Measurements from ENCODE around the gene LRRTM1. TPM values are rescaled to one million over a fixed set of nuclear protein-coding genes. Genes with fewer than 3 reads are reported as not detected.

Gene LRRTM1
- polyA plus RNA-seq, 1 donor from 2014 or later = 0.61 TPM

DNA sequence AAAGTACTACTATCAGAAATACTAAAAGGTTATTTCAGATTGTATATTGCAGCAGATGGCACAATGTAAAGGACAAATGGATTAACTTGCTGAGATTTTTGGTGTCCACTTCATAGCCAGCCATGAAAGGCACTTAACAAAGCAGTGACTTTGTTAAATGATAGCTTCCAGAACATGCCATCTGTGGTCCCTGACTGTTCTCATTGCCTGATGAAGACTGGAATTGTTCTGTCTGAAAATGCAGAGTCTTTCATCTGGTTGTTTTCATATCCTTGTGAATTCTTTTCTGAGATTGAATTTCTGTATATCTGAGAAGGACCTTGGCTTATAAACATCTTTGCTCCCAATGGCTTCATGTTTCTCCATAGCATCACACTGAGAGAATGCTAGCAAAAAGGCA is 44.4 kb upstream of the LRRTM1 start:
- no peaks in the 10 kb centered on the region for H3F3A ChIP-seq (ENCODE audit: insufficient read depth, low read length, poor library complexity, severe bottlenecking)
- no peak overlapping the region for H3K4me2 ChIP-seq (ENCODE audit: low read length)
- no peaks in the 10 kb centered on the region for H3K27me3 ChIP-seq (ENCODE audit: insufficient read depth, low read depth, low read length)
- H3K36me3 ChIP-seq (ENCODE audit: insufficient read depth, low read length) = no peaks in the 10 kb centered on the region
- no peaks in the 10 kb centered on the region for H3K79me2 ChIP-seq (replicated peaks; ENCODE audit: insufficient read depth, low read length)
- no peaks in the 10 kb centered on the region for H4K20me1 ChIP-seq (ENCODE audit: insufficient read depth)
- no peaks in the 10 kb centered on the region for H3K9me3 ChIP-seq (ENCODE audit: low read length)
- H3K9ac ChIP-seq (ENCODE audit: low read length) = no peak overlapping the region
- no peak overlapping the region for H3K4me3 ChIP-seq (ENCODE audit: low read length)
- no peak overlapping the region for H2AFZ ChIP-seq (ENCODE audit: low read depth, low read length)
- no peak overlapping the region for H3K27ac ChIP-seq (ENCODE audit: low read length)
- no peaks in the 10 kb centered on the region for H3K9me2 ChIP-seq (ENCODE audit: insufficient read depth, low read length)
- no peak for TF ChIP-seq SMC3 (conservative IDR thresholded peaks at IDR 0.05; ENCODE audit: poor library complexity)
- TF ChIP-seq RAD21 (conservative IDR thresholded peaks at IDR 0.05) = no peak
- no peak for TF ChIP-seq MXI1 (conservative IDR thresholded peaks at IDR 0.05; ENCODE audit: poor library complexity, severe bottlenecking)
- TF ChIP-seq TAF1 (IDR thresholded peaks at IDR 0.05; ENCODE audit: low read depth) = no peak
- no peak for TF ChIP-seq EP300 (conservative IDR thresholded peaks at IDR 0.05; ENCODE audit: poor library complexity, severe bottlenecking)
- TF ChIP-seq, protein P1, sequence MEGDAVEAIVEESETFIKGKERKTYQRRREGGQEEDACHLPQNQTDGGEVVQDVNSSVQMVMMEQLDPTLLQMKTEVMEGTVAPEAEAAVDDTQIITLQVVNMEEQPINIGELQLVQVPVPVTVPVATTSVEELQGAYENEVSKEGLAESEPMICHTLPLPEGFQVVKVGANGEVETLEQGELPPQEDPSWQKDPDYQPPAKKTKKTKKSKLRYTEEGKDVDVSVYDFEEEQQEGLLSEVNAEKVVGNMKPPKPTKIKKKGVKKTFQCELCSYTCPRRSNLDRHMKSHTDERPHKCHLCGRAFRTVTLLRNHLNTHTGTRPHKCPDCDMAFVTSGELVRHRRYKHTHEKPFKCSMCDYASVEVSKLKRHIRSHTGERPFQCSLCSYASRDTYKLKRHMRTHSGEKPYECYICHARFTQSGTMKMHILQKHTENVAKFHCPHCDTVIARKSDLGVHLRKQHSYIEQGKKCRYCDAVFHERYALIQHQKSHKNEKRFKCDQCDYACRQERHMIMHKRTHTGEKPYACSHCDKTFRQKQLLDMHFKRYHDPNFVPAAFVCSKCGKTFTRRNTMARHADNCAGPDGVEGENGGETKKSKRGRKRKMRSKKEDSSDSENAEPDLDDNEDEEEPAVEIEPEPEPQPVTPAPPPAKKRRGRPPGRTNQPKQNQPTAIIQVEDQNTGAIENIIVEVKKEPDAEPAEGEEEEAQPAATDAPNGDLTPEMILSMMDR (IDR thresholded peaks at IDR 0.05; ENCODE audit: poor library complexity, severe bottlenecking) = no peak
- TF ChIP-seq POLR2AphosphoS5 (IDR thresholded peaks at IDR 0.05) = no peak
- TF ChIP-seq, protein P2, sequence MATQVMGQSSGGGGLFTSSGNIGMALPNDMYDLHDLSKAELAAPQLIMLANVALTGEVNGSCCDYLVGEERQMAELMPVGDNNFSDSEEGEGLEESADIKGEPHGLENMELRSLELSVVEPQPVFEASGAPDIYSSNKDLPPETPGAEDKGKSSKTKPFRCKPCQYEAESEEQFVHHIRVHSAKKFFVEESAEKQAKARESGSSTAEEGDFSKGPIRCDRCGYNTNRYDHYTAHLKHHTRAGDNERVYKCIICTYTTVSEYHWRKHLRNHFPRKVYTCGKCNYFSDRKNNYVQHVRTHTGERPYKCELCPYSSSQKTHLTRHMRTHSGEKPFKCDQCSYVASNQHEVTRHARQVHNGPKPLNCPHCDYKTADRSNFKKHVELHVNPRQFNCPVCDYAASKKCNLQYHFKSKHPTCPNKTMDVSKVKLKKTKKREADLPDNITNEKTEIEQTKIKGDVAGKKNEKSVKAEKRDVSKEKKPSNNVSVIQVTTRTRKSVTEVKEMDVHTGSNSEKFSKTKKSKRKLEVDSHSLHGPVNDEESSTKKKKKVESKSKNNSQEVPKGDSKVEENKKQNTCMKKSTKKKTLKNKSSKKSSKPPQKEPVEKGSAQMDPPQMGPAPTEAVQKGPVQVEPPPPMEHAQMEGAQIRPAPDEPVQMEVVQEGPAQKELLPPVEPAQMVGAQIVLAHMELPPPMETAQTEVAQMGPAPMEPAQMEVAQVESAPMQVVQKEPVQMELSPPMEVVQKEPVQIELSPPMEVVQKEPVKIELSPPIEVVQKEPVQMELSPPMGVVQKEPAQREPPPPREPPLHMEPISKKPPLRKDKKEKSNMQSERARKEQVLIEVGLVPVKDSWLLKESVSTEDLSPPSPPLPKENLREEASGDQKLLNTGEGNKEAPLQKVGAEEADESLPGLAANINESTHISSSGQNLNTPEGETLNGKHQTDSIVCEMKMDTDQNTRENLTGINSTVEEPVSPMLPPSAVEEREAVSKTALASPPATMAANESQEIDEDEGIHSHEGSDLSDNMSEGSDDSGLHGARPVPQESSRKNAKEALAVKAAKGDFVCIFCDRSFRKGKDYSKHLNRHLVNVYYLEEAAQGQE (IDR thresholded peaks at IDR 0.05; ENCODE audit: borderline replicate concordance) = no peak
- no peak for TF ChIP-seq EZH2 (IDR thresholded peaks at IDR 0.05; ENCODE audit: borderline replicate concordance, insufficient read depth, low read length, poor library complexity, severe bottlenecking)

DNA sequence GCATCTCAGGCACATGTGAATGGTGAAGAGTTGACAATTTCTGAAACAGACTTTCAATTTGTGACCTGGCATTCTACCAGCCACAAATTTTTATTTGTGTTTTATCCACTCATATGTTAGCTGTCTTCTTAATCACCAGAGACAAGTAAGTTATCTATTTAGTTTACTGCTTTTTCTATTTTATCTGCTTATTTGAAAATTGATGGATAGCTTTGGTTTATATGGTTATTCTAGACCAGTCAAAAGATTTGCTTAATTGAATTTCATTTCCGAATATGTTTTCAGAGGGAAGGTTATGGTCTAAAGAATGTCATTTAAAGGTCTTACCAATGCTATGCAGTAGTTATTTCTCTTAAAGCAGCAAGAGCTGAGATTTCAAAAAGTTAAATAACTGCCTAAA is 43.5 kb upstream of the LRRTM1 start:
- TF ChIP-seq, protein P2 (IDR thresholded peaks at IDR 0.05; ENCODE audit: borderline replicate concordance) = no peak
- no peak for TF ChIP-seq RAD21 (conservative IDR thresholded peaks at IDR 0.05)
- TF ChIP-seq, protein P1 (IDR thresholded peaks at IDR 0.05; ENCODE audit: poor library complexity, severe bottlenecking) = no peak
- TF ChIP-seq POLR2AphosphoS5 (IDR thresholded peaks at IDR 0.05) = no peak
- no peak for TF ChIP-seq TAF1 (IDR thresholded peaks at IDR 0.05; ENCODE audit: low read depth)
- TF ChIP-seq EZH2 (IDR thresholded peaks at IDR 0.05; ENCODE audit: borderline replicate concordance, insufficient read depth, low read length, poor library complexity, severe bottlenecking) = no peak
- TF ChIP-seq SMC3 (conservative IDR thresholded peaks at IDR 0.05; ENCODE audit: poor library complexity) = no peak
- no peak for TF ChIP-seq MXI1 (conservative IDR thresholded peaks at IDR 0.05; ENCODE audit: poor library complexity, severe bottlenecking)
- TF ChIP-seq EP300 (conservative IDR thresholded peaks at IDR 0.05; ENCODE audit: poor library complexity, severe bottlenecking) = no peak
- no peaks in the 10 kb centered on the region for H3K9me3 ChIP-seq (ENCODE audit: low read length)
- no peaks in the 10 kb centered on the region for H3K27me3 ChIP-seq (ENCODE audit: insufficient read depth, low read depth, low read length)
- H3K79me2 ChIP-seq (replicated peaks; ENCODE audit: insufficient read depth, low read length) = no peaks in the 10 kb centered on the region
- no peak overlapping the region for H2AFZ ChIP-seq (ENCODE audit: low read depth, low read length)
- no peaks in the 10 kb centered on the region for H3F3A ChIP-seq (ENCODE audit: insufficient read depth, low read length, poor library complexity, severe bottlenecking)
- no peak overlapping the region for H3K4me3 ChIP-seq (ENCODE audit: low read length)
- no peak overlapping the region for H3K27ac ChIP-seq (ENCODE audit: low read length)
- H4K20me1 ChIP-seq (ENCODE audit: insufficient read depth) = no peaks in the 10 kb centered on the region
- H3K36me3 ChIP-seq (ENCODE audit: insufficient read depth, low read length) = no peaks in the 10 kb centered on the region
- H3K9me2 ChIP-seq (ENCODE audit: insufficient read depth, low read length) = no peaks in the 10 kb centered on the region
- H3K4me2 ChIP-seq (ENCODE audit: low read length) = no peak overlapping the region
- no peak overlapping the region for H3K9ac ChIP-seq (ENCODE audit: low read length)
